IPS-18c (cell line): ENCODE data around the gene FOXO1.

Experiments
- H3K4me3 ChIP-seq: 2 replicates; pipeline ENCODE4 v1.7.0; 2013; ENCODE audit warnings: low read depth, mild to moderate bottlenecking, low read length, moderate library complexity; ENCODE audit not compliant: insufficient read depth
- H3K9me3 ChIP-seq: one replicate; pipeline ENCODE4 v1.6.1; 2013; ENCODE audit warnings: mild to moderate bottlenecking, low read length, moderate library complexity; ENCODE audit not compliant: control insufficient read depth, insufficient read depth

Gene FOXO1

GRCh38 chr13:40622246-40622645 lies 44.2 kb downstream of the FOXO1 start:
- Histone ChIP-seq H3K4me3 (no peak overlapping the region), H3K9me3 (no peaks in the 10 kb centered on the region)

- Histone ChIP-seq H3K4me3 (no peak overlapping the region), H3K9me3 (no peaks in the 10 kb centered on the region)
These were observed 47.0 kb downstream of the FOXO1 start for GRCh38 chr13:40619479-40619814.

- Histone ChIP-seq H3K4me3 (no peak overlapping the region), H3K9me3 (no peaks in the 10 kb centered on the region)
These were observed 47.6 kb downstream of the FOXO1 start for GRCh38 chr13:40618581-40619478.

- H3K9me3 ChIP-seq, result no peaks in the 10 kb centered on the region
- no peak overlapping the region for H3K4me3 ChIP-seq
These were observed 48.6 kb downstream of the FOXO1 start for GRCh38 chr13:40617801-40618356.

- Histone ChIP-seq H3K4me3 (no peak overlapping the region), H3K9me3 (no peaks in the 10 kb centered on the region)
These were observed 50.8 kb downstream of the FOXO1 start for GRCh38 chr13:40615619-40616018.

GRCh38 chr13:40613914-40614313 lies 52.5 kb downstream of the FOXO1 start:
- Histone ChIP-seq H3K9me3 (no peaks in the 10 kb centered on the region), H3K4me3 (no peak overlapping the region)

- H3K9me3 ChIP-seq, result no peaks in the 10 kb centered on the region
- H3K4me3 ChIP-seq, result no peak overlapping the region
These were observed 53.1 kb downstream of the FOXO1 start for GRCh38 chr13:40613192-40613818.

GRCh38 chr13:40612041-40612440 lies 54.4 kb downstream of the FOXO1 start:
- Histone ChIP-seq H3K4me3 (no peak overlapping the region), H3K9me3 (no peaks in the 10 kb centered on the region)

- H3K9me3 ChIP-seq, result no peaks in the 10 kb centered on the region
These were observed 54.8 kb downstream of the FOXO1 start for GRCh38 chr13:40611635-40612034.

GRCh38 chr13:40611004-40611403 lies 55.4 kb downstream of the FOXO1 start:
- H3K9me3 ChIP-seq, result no peaks in the 10 kb centered on the region
- no peak overlapping the region for H3K4me3 ChIP-seq

More at GRCh38 chr13:40611635-40612034, 54.8 kb downstream of the FOXO1 start:
- no peak overlapping the region for H3K4me3 ChIP-seq

- no peak overlapping the region for H3K4me3 ChIP-seq
- H3K9me3 ChIP-seq, result no peaks in the 10 kb centered on the region
These were observed 56.3 kb downstream of the FOXO1 start for GRCh38 chr13:40609972-40610726.

GRCh38 chr13:40608308-40608707 lies 58.1 kb downstream of the FOXO1 start:
- H3K9me3 ChIP-seq, result no peaks in the 10 kb centered on the region
- no peak overlapping the region for H3K4me3 ChIP-seq

GRCh38 chr13:40605573-40605972 lies 60.9 kb downstream of the FOXO1 start:
- no peak overlapping the region for H3K4me3 ChIP-seq

GRCh38 chr13:40604135-40604534 lies 62.3 kb downstream of the FOXO1 start:
- Histone ChIP-seq H3K9me3 (no peaks in the 10 kb centered on the region), H3K4me3 (no peak overlapping the region)

More at GRCh38 chr13:40605573-40605972, 60.9 kb downstream of the FOXO1 start:
- H3K9me3 ChIP-seq, result no peaks in the 10 kb centered on the region

GRCh38 chr13:40600149-40600751 lies 66.2 kb downstream of the FOXO1 start:
- Histone ChIP-seq H3K4me3 (no peak overlapping the region), H3K9me3 (no peaks in the 10 kb centered on the region)

- Histone ChIP-seq H3K9me3 (no peaks in the 10 kb centered on the region), H3K4me3 (no peak overlapping the region)
These were observed 66.7 kb downstream of the FOXO1 start for GRCh38 chr13:40599747-40600146.

GRCh38 chr13:40599124-40599523 lies 67.3 kb downstream of the FOXO1 start:
- Histone ChIP-seq H3K4me3 (no peak overlapping the region), H3K9me3 (no peaks in the 10 kb centered on the region)
